ENCODE measurements around the gene ICA1. TPM values are rescaled to one million over a fixed set of nuclear protein-coding genes. Genes with fewer than 3 reads are reported as not detected.

Gene ICA1
- total and polyA plus RNA-seq, 2 of the 13 experiments (the other 11 are each of a cell fraction or from before 2014, with no cell fraction given) = 0.29 TPM; not detected in 1

DNA sequence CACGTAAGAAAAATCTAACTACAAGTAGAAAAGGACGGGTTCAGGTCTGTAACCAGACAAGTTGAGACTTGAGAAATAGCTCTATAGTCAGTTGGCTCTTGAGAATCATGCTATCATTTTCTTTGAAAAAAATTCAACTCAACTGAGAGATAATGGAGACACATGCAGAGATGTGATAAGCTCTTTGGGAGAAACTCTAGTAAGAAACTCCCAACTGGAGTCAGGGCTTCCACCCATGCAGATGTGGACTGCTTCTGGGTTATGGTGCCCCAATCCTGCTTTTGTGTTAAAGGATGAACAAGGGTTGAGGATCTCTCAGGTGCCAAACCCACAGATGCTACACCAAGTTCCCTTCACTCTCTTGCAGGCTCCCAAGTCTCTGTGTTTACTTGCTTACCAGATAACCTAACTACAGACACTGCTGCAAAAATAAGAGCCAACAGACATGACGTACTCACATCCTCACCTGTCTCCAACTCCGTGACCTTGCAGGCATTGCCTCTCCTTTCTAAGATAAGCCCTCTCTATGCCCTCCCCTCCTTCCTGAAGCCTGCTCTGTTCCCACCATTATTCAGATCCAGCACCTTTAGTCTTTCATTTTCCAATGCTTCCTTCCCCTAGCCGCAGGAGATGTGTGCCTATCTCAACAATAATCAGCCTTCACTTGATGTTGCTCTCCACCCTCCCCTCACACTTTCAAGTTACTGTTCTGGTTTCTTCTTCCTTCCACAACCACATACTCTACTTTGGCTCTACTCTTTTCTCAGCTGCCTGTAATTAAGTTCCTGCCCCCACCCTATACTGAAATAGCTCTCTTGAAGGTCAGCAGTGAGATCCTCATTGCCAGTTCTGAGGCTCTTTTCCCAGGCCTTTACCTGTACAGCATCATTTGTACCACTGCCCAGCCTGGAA lies 130.0 kb downstream of the ICA1 start:
- Histone ChIP-seq H3K27me3 (ENCODE audit: control insufficient read depth in 1 of 2, insufficient read depth in 2 of 2, low read length in 2 of 2) (no peaks in the 10 kb centered on the region; a peak in 1 of 5 replicates), H3K9ac (ENCODE audit: insufficient read depth, low read depth, low read length) (no peak overlapping the region), H3K79me2 (ENCODE audit: insufficient read depth, low read length) (no peaks in the 10 kb centered on the region), H3K36me3 (replicated peaks in 1 of 2; ENCODE audit: control insufficient read depth in 1 of 2, insufficient read depth in 2 of 2, low read length in 2 of 2) (no peaks in the 10 kb centered on the region), H2AFZ (ENCODE audit: low read length) (no peak overlapping the region), H4K20me1 (ENCODE audit: insufficient read depth, low read length) (no peaks in the 10 kb centered on the region), H3K4me2 (ENCODE audit: low read depth, low read length) (no peak overlapping the region), H3K27ac (ENCODE audit: extremely low read length, insufficient read depth, low read length) (no peak overlapping the region), H3K4me1 (ENCODE audit: insufficient read depth, low read length) (peaks cover 5% of the 10 kb centered on the region), H3K4me3 (replicated peaks in 1 of 3; ENCODE audit: insufficient read depth in 1 of 3, low read depth in 2 of 3, low read length in 3 of 3) (no peak overlapping the region), H3K9me3 (ENCODE audit: low read length) (no peaks in the 10 kb centered on the region)
- 18% methylated on average over 5 of the region's 5 CpGs for WGBS (ENCODE audit: low lambda C conversion rate)
- in situ Hi-C loops (cut with HindIII; ENCODE audit: extremely low pct_ligation_motif_present, low pct_unique_long_range_greater_than_20kb) (no loop called here), intact Hi-C loops (cut with micrococcal nuclease; ENCODE audit: unreplicated experiment) (no loop called here)
- ATAC-seq = no peak
- TF ChIP-seq ZNF484 (CRISPR knock-in tag; IDR thresholded peaks at IDR 0.05; ENCODE audit: borderline replicate concordance, low read depth) (no peak), ZNF543 (CRISPR knock-in tag; IDR thresholded peaks at IDR 0.05) (no peak)
- FAIRE-seq = no peak
- no TSS peak for BruUV-seq (replicated peaks)
- POLR2A ChIA-PET = no interaction called here
- DNase-seq (ENCODE audit: low spot score) = no peak
- CTCF ChIA-PET (ENCODE audit: low intra/inter-chr PET ratio, low total read pairs) = no interaction called here

DNA sequence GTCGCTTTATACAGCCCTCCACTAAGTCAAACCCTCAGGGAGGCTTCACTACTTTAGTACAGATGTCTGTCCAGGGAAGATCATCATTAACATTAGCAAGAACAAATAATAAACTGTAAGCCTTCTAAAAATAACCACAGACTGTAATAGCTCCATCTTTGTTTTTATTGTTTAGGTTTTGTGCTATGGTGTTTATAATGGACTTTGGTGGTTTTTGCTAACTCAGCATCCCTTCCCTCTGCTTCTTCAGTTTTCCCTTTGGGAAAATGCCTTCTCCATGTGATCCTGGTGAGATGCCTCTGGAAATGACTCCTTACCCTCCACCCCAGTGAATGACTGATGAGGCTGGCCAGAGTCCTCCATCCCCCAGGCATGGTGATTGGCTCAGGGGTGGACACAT lies 131.3 kb downstream of the ICA1 start:
- in situ Hi-C loops (cut with HindIII; ENCODE audit: extremely low pct_ligation_motif_present, low pct_unique_long_range_greater_than_20kb) (no loop called here), intact Hi-C loops (cut with micrococcal nuclease; ENCODE audit: unreplicated experiment) (no loop called here)
- H3K9me3 ChIP-seq (ENCODE audit: low read length) = no peaks in the 10 kb centered on the region
- ATAC-seq = no peak
- no peaks in the 10 kb centered on the region for H3K36me3 ChIP-seq (replicated peaks in 1 of 2; ENCODE audit: control insufficient read depth in 1 of 2, insufficient read depth in 2 of 2, low read length in 2 of 2)
- H3K4me2 ChIP-seq (ENCODE audit: low read depth, low read length) = no peak overlapping the region
- no peaks in the 10 kb centered on the region; a peak in 1 of 5 replicates for H3K27me3 ChIP-seq (ENCODE audit: control insufficient read depth in 1 of 2, insufficient read depth in 2 of 2, low read length in 2 of 2)
- no peaks in the 10 kb centered on the region for H3K79me2 ChIP-seq (ENCODE audit: insufficient read depth, low read length)
- no TSS peak for BruUV-seq (replicated peaks)
- 48% methylated on average over 1 of the region's 1 CpG for WGBS (ENCODE audit: low lambda C conversion rate)
- POLR2A ChIA-PET = no interaction called here
- no peak for FAIRE-seq
- CTCF ChIA-PET (ENCODE audit: low intra/inter-chr PET ratio, low total read pairs) = no interaction called here
- H4K20me1 ChIP-seq (ENCODE audit: insufficient read depth, low read length) = no peaks in the 10 kb centered on the region
- H3K4me1 ChIP-seq (ENCODE audit: insufficient read depth, low read length) = peaks cover 18% of the 10 kb centered on the region
- no peak for DNase-seq (ENCODE audit: low spot score)
- no peak overlapping the region for H3K27ac ChIP-seq (ENCODE audit: extremely low read length, insufficient read depth, low read length)
- H3K4me3 ChIP-seq (replicated peaks in 1 of 3; ENCODE audit: insufficient read depth in 1 of 3, low read depth in 2 of 3, low read length in 3 of 3) = no peak overlapping the region
- TF ChIP-seq MAFF (IDR thresholded peaks at IDR 0.05; ENCODE audit: low read depth, low read length) (peak; percentile 86), MAFK (conservative IDR thresholded peaks at IDR 0.05 in 1 of 2, IDR thresholded peaks at IDR 0.05 in 1 of 2; ENCODE audit: low read length in 2 of 2) (peak; percentile 86 to 93), ZMAT3 (CRISPR knock-in tag; conservative IDR thresholded peaks at IDR 0.05) (no peak)
- H2AFZ ChIP-seq (ENCODE audit: low read length) = no peak overlapping the region
- no peak overlapping the region for H3K9ac ChIP-seq (ENCODE audit: insufficient read depth, low read depth, low read length)
